Measurements from ENCODE around the gene ACVRL1.

ACVRL1 gene

DNA sequence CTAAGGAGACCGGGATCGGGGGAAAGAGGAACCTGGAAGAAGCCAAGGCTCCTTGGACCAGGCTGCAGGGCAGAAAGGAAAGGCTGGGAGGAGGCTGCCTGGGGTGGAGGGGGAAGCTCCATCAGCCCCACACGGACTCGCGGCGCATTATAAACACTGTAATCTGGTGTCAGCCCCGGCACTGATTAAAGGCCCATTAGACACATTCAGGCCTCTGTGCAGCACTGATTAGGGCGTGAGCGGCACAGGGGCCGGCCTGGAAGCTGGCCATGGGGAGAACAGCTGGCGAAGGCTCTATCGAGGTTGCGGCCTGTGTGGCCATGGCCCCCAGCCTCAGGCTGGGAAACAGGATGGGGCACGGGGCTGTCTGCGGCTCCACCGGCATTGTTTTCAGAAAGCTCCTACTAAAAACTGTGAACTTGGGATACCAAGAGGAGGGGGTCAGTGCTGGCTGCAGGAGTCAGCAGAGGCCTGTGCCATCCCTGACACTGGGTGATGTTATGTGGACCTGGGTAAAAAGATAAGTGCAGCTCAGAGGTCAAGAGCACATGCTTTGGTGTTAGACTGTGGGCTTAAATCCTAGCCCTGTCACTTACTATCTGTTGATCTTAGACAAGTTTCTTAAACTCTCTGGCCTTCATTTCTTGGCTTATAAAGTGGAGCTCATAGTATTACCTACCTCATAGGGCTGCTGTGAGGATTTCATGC lies 10.6 kb downstream of the ACVRL1 start:
- no peak for DNase-seq (ENCODE audit: extremely low read depth, insufficient read length)
- H3K36me3 ChIP-seq (ENCODE audit: control insufficient read depth, insufficient read depth, low read length): no peaks in the 10 kb centered on the region
- H3K27me3 ChIP-seq (replicated peaks; ENCODE audit: control insufficient read depth, insufficient read depth, low read length): no peaks in the 10 kb centered on the region
- TF ChIP-seq, protein P1, sequence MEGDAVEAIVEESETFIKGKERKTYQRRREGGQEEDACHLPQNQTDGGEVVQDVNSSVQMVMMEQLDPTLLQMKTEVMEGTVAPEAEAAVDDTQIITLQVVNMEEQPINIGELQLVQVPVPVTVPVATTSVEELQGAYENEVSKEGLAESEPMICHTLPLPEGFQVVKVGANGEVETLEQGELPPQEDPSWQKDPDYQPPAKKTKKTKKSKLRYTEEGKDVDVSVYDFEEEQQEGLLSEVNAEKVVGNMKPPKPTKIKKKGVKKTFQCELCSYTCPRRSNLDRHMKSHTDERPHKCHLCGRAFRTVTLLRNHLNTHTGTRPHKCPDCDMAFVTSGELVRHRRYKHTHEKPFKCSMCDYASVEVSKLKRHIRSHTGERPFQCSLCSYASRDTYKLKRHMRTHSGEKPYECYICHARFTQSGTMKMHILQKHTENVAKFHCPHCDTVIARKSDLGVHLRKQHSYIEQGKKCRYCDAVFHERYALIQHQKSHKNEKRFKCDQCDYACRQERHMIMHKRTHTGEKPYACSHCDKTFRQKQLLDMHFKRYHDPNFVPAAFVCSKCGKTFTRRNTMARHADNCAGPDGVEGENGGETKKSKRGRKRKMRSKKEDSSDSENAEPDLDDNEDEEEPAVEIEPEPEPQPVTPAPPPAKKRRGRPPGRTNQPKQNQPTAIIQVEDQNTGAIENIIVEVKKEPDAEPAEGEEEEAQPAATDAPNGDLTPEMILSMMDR (IDR thresholded peaks at IDR 0.05; ENCODE audit: insufficient read depth, low read length, poor library complexity, severe bottlenecking): no peak
- no peak overlapping the region for H3K4me3 ChIP-seq (replicated peaks; ENCODE audit: low read depth, low read length)

DNA sequence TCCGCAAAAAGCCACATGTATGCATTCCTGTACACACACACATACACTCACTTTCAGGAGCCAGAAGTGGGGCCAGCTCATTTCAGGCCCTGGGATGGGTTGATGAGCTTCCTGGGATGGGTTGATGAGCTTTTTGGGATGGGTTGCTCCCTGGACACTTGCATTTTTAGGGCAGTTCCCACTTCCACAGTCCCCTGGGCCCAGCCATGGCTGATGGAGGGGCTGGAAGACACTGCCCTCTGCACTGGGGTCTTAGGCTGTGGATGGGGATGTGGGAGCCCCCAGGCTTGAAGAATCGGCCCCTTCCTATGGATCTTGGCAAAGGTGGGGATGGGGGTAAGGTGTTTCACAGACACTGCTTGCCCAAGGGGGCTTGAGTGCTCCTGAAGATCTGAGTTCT lies 12.7 kb downstream of the ACVRL1 start:
- no peaks in the 10 kb centered on the region for H3K36me3 ChIP-seq (ENCODE audit: control insufficient read depth, insufficient read depth, low read length)
- DNase-seq (ENCODE audit: extremely low read depth, insufficient read length): no peak
- no peak overlapping the region for H3K4me3 ChIP-seq (replicated peaks; ENCODE audit: low read depth, low read length)
- TF ChIP-seq, protein P1 (IDR thresholded peaks at IDR 0.05; ENCODE audit: insufficient read depth, low read length, poor library complexity, severe bottlenecking): no peak
- no peaks in the 10 kb centered on the region for H3K27me3 ChIP-seq (replicated peaks; ENCODE audit: control insufficient read depth, insufficient read depth, low read length)

DNA sequence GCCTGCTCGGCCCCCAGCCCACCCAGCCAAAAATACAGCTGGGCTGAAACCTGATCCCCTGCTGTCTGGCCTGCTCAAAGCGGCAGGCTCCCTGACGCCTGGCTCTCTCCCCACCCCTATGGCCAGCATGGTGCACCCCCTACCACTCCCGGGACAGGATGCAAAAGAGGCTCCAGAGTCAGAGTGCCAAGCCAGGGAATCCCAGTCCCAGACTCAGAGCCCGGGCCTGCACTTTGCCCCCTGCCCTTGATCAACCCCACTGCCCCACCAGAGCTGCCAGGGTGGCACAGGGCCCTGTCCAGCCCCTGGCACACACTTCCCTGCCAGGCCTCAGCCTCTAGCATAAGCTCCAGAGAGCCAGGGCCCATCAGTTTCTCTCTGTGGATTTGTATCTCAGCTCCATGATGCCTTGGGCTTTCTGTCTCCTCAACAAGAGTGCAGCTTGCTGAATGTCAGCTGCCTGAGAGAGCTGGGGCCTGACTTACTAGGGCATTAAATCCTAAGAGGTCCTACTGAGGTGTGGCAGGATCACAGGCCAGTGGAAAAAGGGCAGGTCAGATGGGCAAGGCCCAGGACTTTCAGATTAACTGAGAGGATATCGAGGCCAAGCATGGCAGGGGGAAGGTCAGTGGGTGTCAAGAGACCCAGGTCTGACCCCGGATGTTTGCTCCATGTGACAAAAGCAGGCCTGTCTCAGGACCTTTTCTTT lies 13.9 kb downstream of the ACVRL1 start:
- no peak for DNase-seq (ENCODE audit: extremely low read depth, insufficient read length)
- TF ChIP-seq, protein P1 (IDR thresholded peaks at IDR 0.05; ENCODE audit: insufficient read depth, low read length, poor library complexity, severe bottlenecking): no peak
- Histone ChIP-seq H3K4me3 (replicated peaks; ENCODE audit: low read depth, low read length) (no peak overlapping the region), H3K27me3 (replicated peaks; ENCODE audit: control insufficient read depth, insufficient read depth, low read length) (no peaks in the 10 kb centered on the region), H3K36me3 (ENCODE audit: control insufficient read depth, insufficient read depth, low read length) (no peaks in the 10 kb centered on the region)

DNA sequence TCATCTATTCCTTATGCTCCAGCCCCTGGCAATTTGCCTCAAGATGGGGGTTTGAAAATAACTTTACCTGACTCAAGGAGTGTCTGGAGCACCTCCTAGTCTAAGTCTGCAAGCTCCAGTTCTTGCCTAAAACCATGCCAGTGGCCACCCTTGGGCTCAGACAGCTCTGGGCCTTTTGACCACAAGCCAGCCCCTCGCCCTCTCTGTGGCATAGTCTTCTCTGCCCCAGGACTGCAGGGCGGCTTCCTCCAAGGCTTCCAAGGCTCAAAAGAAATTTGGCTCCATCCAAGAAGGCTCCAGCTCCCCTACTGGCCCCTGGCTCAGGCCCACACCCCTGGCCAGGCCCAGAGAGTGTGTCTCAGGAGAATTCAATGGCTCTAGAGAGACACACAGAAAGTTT lies 14.8 kb downstream of the ACVRL1 start:
- no peak for DNase-seq (ENCODE audit: extremely low read depth, insufficient read length)
- TF ChIP-seq, protein P1 (IDR thresholded peaks at IDR 0.05; ENCODE audit: insufficient read depth, low read length, poor library complexity, severe bottlenecking): no peak
- no peak overlapping the region for H3K4me3 ChIP-seq (replicated peaks; ENCODE audit: low read depth, low read length)
- H3K27me3 ChIP-seq (replicated peaks; ENCODE audit: control insufficient read depth, insufficient read depth, low read length): no peaks in the 10 kb centered on the region
- no peaks in the 10 kb centered on the region for H3K36me3 ChIP-seq (ENCODE audit: control insufficient read depth, insufficient read depth, low read length)

DNA sequence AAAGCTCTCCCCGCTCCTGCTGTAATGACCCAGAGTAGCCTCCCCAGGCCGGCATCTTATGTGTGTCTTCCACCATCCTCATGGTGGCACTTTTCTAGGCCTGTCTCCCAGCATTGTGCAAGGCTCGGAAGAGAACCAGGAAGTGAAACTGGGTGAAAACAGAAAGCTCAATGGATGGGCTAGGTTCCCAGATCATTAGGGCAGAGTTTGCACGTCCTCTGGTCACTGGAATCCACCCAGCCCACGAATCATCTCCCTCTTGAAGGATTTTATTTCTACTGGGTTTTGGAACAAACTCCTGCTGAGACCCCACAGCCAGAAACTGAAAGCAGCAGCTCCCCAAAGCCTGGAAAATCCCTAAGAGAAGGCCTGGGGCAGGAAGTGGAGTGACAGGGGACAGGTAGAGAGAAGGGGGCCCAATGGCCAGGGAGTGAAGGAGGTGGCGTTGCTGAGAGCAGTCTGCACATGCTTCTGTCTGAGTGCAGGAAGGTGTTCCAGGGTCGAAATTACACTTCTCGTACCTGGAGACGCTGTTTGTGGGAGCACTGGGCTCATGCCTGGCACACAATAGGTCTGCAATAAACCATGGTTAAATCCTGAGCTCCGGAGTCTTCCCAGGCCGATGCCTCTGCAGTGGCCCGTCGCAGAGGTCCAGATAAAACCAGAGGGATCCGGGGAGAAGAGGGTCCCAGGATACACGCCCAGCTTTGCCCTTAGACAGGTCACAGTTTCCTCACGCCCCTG lies 15.6 kb downstream of the ACVRL1 start:
- Histone ChIP-seq H3K4me3 (replicated peaks; ENCODE audit: low read depth, low read length) (no peak overlapping the region), H3K36me3 (ENCODE audit: control insufficient read depth, insufficient read depth, low read length) (no peaks in the 10 kb centered on the region), H3K27me3 (replicated peaks; ENCODE audit: control insufficient read depth, insufficient read depth, low read length) (no peaks in the 10 kb centered on the region)
- TF ChIP-seq, protein P1 (IDR thresholded peaks at IDR 0.05; ENCODE audit: insufficient read depth, low read length, poor library complexity, severe bottlenecking): no peak
- no peak for DNase-seq (ENCODE audit: extremely low read depth, insufficient read length)

Measured in GM06990 (cell line).